Trophoblast cell (in vitro differentiated cells and primary cell): ENCODE measurements around the gene SLC16A9.

Experiments
- DNase-seq, 2 donors: peaks; one replicate each; pipeline ENCODE4 v3.0.0-alpha.2; 2016
- H2AFZ ChIP-seq: 2 replicates; pipeline ENCODE4 v1.6.1; 2013; ENCODE audit warnings: low read length, moderate library complexity, mild to moderate bottlenecking; ENCODE audit not compliant: insufficient read depth, poor library complexity
- H2AK5ac ChIP-seq: 2 replicates; pipeline ENCODE4 v1.6.1; 2013; ENCODE audit warnings: mild to moderate bottlenecking, low read length
- H2BK120ac ChIP-seq: 2 replicates; pipeline ENCODE4 v1.6.1; 2013; ENCODE audit warnings: low read length, mild to moderate bottlenecking, moderate library complexity; ENCODE audit not compliant: insufficient read depth, poor library complexity
- H2BK12ac ChIP-seq: 2 replicates; pipeline ENCODE4 v1.6.1; 2013; ENCODE audit warnings: mild to moderate bottlenecking, low read length, moderate library complexity
- H2BK5ac ChIP-seq: 2 replicates; pipeline ENCODE4 v1.6.1; 2013; ENCODE audit warnings: low read length, low read depth, moderate library complexity, mild to moderate bottlenecking; ENCODE audit not compliant: poor library complexity
- H3K14ac ChIP-seq: 2 replicates; pipeline ENCODE4 v1.6.1; 2013; ENCODE audit warnings: mild to moderate bottlenecking, low read length
- H3K18ac ChIP-seq: 2 replicates; pipeline ENCODE4 v1.6.1; 2013; ENCODE audit warnings: mild to moderate bottlenecking, low read length
- H3K23ac ChIP-seq: 2 replicates; pipeline ENCODE4 v1.6.1; 2013; ENCODE audit warnings: low read length
- H3K27ac ChIP-seq: 2 replicates; pipeline ENCODE4 v1.5.1; 2013; ENCODE audit warnings: low read depth, mild to moderate bottlenecking, inconsistent platforms, low read length, moderate library complexity
- H3K27me3 ChIP-seq: 2 replicates; pipeline ENCODE4 v1.6.1; 2013; ENCODE audit warnings: inconsistent platforms, mild to moderate bottlenecking, low read length, moderate library complexity; ENCODE audit not compliant: insufficient read depth
- H3K36me3 ChIP-seq, 2 experiments: 1 replicate in 1 of 2; 2 replicates in 1 of 2; pipeline ENCODE4 v1.6.1; 2013; ENCODE audit warnings: low read length in 2 of 2, mild to moderate bottlenecking in 2 of 2, moderate library complexity in 1 of 2; ENCODE audit not compliant: insufficient read depth in 2 of 2, control insufficient read depth in 1 of 2
- H3K4ac ChIP-seq: 2 replicates; pipeline ENCODE4 v1.6.1; 2013; ENCODE audit warnings: low read depth, mild to moderate bottlenecking, low read length, moderate library complexity
- H3K4me1 ChIP-seq, 2 experiments: 1 replicate in 1 of 2; 2 replicates in 1 of 2; pipeline ENCODE4 v1.6.1; 2013; ENCODE audit warnings: low read length in 2 of 2, mild to moderate bottlenecking in 2 of 2, moderate library complexity in 1 of 2; ENCODE audit not compliant: insufficient read depth in 2 of 2, control insufficient read depth in 1 of 2
- H3K4me2 ChIP-seq: 2 replicates; pipeline ENCODE4 v1.6.1; 2013; ENCODE audit warnings: inconsistent platforms, mild to moderate bottlenecking, low read length, moderate library complexity
- H3K4me3 ChIP-seq: 2 replicates; pipeline ENCODE4 v1.5.1; 2013; ENCODE audit warnings: mild to moderate bottlenecking, low read depth, low read length, inconsistent platforms
- H3K79me1 ChIP-seq: one replicate; pipeline ENCODE4 v1.6.1; 2013; ENCODE audit warnings: low read length
- H3K79me2 ChIP-seq: 2 replicates; pipeline ENCODE4 v1.6.1; 2013; ENCODE audit warnings: low read length, mild to moderate bottlenecking; ENCODE audit not compliant: control insufficient read depth, insufficient read depth, poor library complexity
- H3K9ac ChIP-seq: 2 replicates; pipeline ENCODE4 v1.6.1; 2013; ENCODE audit warnings: mild to moderate bottlenecking, low read length
- H3K9me3 ChIP-seq: 2 replicates; pipeline ENCODE4 v1.6.1; 2013; ENCODE audit warnings: low read depth, mild to moderate bottlenecking, control low read depth, inconsistent platforms, low read length; ENCODE audit not compliant: insufficient read depth
- H4K12ac ChIP-seq: 2 replicates; pipeline ENCODE4 v1.6.1; 2013; ENCODE audit warnings: low read depth, mild to moderate bottlenecking, low read length, moderate library complexity
- H4K8ac ChIP-seq: 2 replicates; pipeline ENCODE4 v1.6.1; 2013; ENCODE audit warnings: low read depth, mild to moderate bottlenecking, low read length, moderate library complexity
- H4K91ac ChIP-seq: one replicate; pipeline ENCODE4 v1.6.1; 2013; ENCODE audit warnings: low read depth, mild to moderate bottlenecking, low read length, moderate library complexity
- WGBS: extraction: QIAGEN DNeasy Blood & Tissue Kit; methylation state at CpG from one replicate; pipeline ENCODE4 v1.1.7; 2013; ENCODE audit warnings: missing lambda C conversion rate; ENCODE audit not compliant: insufficient read length, insufficient coverage; ENCODE audit errors: extremely low coverage; 5-methylcytosine and 5-hydroxymethylcytosine counted together

SLC16A9 gene

GRCh38 chr10:59675812-59676211 lies 33.8 kb downstream of the SLC16A9 start:
- Histone ChIP-seq H2AFZ (no peak overlapping the region), H3K4me3 (no peak overlapping the region), H3K79me2 (no peaks in the 10 kb centered on the region), H3K79me1 (no peaks in the 10 kb centered on the region), H2AK5ac (no peak overlapping the region), H2BK120ac (no peak overlapping the region), H3K4me1 (no peaks in the 10 kb centered on the region), H3K18ac (no peak overlapping the region), H3K27me3 (no peaks in the 10 kb centered on the region), H3K9me3 (peaks cover 2% of the 10 kb centered on the region), H2BK5ac (no peak overlapping the region), H4K8ac (no peak overlapping the region), H4K91ac (no peak overlapping the region), H3K36me3 (no peaks in the 10 kb centered on the region), H2BK12ac (no peak overlapping the region), H3K27ac (no peak overlapping the region), H3K4ac (no peak overlapping the region), H4K12ac (no peak overlapping the region), H3K4me2 (no peak overlapping the region), H3K23ac (no peak overlapping the region), H3K14ac (no peak overlapping the region), H3K9ac (no peak overlapping the region)
- no CpG with 5 or more reads among the region's 2 CpGs for WGBS
- DNase-seq: peak; percentile 22 to 60

- DNase-seq: no peak
- no peak overlapping the region for H3K4ac ChIP-seq
- H3K79me1 ChIP-seq: no peaks in the 10 kb centered on the region
- no peaks in the 10 kb centered on the region for H3K27me3 ChIP-seq
- peaks cover 2% of the 10 kb centered on the region for H3K9me3 ChIP-seq
- H2BK120ac ChIP-seq: no peak overlapping the region
- H2AFZ ChIP-seq: no peak overlapping the region
- no peaks in the 10 kb centered on the region for H3K79me2 ChIP-seq
- no peak overlapping the region for H3K9ac ChIP-seq
- H4K91ac ChIP-seq: no peak overlapping the region
- no peak overlapping the region for H4K8ac ChIP-seq
- no peaks in the 10 kb centered on the region for H3K4me1 ChIP-seq
- no peak overlapping the region for H3K18ac ChIP-seq
- H3K36me3 ChIP-seq: no peaks in the 10 kb centered on the region
- no peak overlapping the region for H3K23ac ChIP-seq
- no peak overlapping the region for H3K27ac ChIP-seq
- no peak overlapping the region for H3K14ac ChIP-seq
- H3K4me2 ChIP-seq: no peak overlapping the region
- H2AK5ac ChIP-seq: no peak overlapping the region
- WGBS: no CpG with 5 or more reads among the region's 1 CpG
- H2BK12ac ChIP-seq: no peak overlapping the region
- no peak overlapping the region for H4K12ac ChIP-seq
- no peak overlapping the region for H3K4me3 ChIP-seq
- no peak overlapping the region for H2BK5ac ChIP-seq
Measured at GRCh38 chr10:59674215-59674836, 35.3 kb downstream of the SLC16A9 start.

GRCh38 chr10:59672150-59672875 lies 37.3 kb downstream of the SLC16A9 start:
- no peaks in the 10 kb centered on the region for H3K79me1 ChIP-seq
- H3K36me3 ChIP-seq: no peaks in the 10 kb centered on the region
- H3K9me3 ChIP-seq: peaks cover 2% of the 10 kb centered on the region
- H2BK5ac ChIP-seq: no peak overlapping the region
- H4K91ac ChIP-seq: no peak overlapping the region
- no peak for DNase-seq
- no peak overlapping the region for H3K4ac ChIP-seq
- H2BK120ac ChIP-seq: no peak overlapping the region
- H3K27me3 ChIP-seq: no peaks in the 10 kb centered on the region
- no peak overlapping the region for H3K27ac ChIP-seq
- no peak overlapping the region for H3K14ac ChIP-seq
- no peak overlapping the region for H3K18ac ChIP-seq
- H3K9ac ChIP-seq: no peak overlapping the region
- no peak overlapping the region for H2AFZ ChIP-seq
- no peaks in the 10 kb centered on the region for H3K79me2 ChIP-seq
- H4K8ac ChIP-seq: no peak overlapping the region
- no peak overlapping the region for H3K4me3 ChIP-seq
- H2AK5ac ChIP-seq: no peak overlapping the region
- no peaks in the 10 kb centered on the region for H3K4me1 ChIP-seq
- no CpG with 5 or more reads among the region's 2 CpGs for WGBS
- no peak overlapping the region for H3K4me2 ChIP-seq
- H2BK12ac ChIP-seq: no peak overlapping the region
- no peak overlapping the region for H3K23ac ChIP-seq
- H4K12ac ChIP-seq: no peak overlapping the region

GRCh38 chr10:59670269-59670668 lies 39.4 kb downstream of the SLC16A9 start:
- Histone ChIP-seq H3K4me2 (no peak overlapping the region), H3K14ac (no peak overlapping the region), H4K91ac (no peak overlapping the region), H2BK120ac (no peak overlapping the region), H4K8ac (no peak overlapping the region), H3K79me2 (no peaks in the 10 kb centered on the region), H4K12ac (no peak overlapping the region), H3K4me3 (no peak overlapping the region), H3K23ac (no peak overlapping the region), H3K9ac (no peak overlapping the region), H3K79me1 (no peaks in the 10 kb centered on the region), H3K36me3 (no peaks in the 10 kb centered on the region), H2BK5ac (no peak overlapping the region), H3K27me3 (no peaks in the 10 kb centered on the region), H2BK12ac (no peak overlapping the region), H2AFZ (no peak overlapping the region), H3K9me3 (no peaks in the 10 kb centered on the region), H3K27ac (no peak overlapping the region), H3K4me1 (no peaks in the 10 kb centered on the region), H3K18ac (no peak overlapping the region), H2AK5ac (no peak overlapping the region), H3K4ac (no peak overlapping the region)
- no CpG with 5 or more reads among the region's 1 CpG for WGBS
- no peak for DNase-seq
